GM12872 (cell line): ENCODE results near the gene NRF1.

Experiments used
- TF ChIP-seq, protein P1 (sequence below): IDR thresholded peaks from 3 replicates; pipeline ENCODE4 v1.5.1; 2011; ENCODE audit warnings: low read depth, mild to moderate bottlenecking, low read length, moderate library complexity; ENCODE audit not compliant: insufficient read depth

NRF1 gene

GRCh38 chr7:129604713-129605437 is 6.6 kb upstream of the NRF1 start:
- TF ChIP-seq, protein P1, sequence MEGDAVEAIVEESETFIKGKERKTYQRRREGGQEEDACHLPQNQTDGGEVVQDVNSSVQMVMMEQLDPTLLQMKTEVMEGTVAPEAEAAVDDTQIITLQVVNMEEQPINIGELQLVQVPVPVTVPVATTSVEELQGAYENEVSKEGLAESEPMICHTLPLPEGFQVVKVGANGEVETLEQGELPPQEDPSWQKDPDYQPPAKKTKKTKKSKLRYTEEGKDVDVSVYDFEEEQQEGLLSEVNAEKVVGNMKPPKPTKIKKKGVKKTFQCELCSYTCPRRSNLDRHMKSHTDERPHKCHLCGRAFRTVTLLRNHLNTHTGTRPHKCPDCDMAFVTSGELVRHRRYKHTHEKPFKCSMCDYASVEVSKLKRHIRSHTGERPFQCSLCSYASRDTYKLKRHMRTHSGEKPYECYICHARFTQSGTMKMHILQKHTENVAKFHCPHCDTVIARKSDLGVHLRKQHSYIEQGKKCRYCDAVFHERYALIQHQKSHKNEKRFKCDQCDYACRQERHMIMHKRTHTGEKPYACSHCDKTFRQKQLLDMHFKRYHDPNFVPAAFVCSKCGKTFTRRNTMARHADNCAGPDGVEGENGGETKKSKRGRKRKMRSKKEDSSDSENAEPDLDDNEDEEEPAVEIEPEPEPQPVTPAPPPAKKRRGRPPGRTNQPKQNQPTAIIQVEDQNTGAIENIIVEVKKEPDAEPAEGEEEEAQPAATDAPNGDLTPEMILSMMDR, result no peak

DNA sequence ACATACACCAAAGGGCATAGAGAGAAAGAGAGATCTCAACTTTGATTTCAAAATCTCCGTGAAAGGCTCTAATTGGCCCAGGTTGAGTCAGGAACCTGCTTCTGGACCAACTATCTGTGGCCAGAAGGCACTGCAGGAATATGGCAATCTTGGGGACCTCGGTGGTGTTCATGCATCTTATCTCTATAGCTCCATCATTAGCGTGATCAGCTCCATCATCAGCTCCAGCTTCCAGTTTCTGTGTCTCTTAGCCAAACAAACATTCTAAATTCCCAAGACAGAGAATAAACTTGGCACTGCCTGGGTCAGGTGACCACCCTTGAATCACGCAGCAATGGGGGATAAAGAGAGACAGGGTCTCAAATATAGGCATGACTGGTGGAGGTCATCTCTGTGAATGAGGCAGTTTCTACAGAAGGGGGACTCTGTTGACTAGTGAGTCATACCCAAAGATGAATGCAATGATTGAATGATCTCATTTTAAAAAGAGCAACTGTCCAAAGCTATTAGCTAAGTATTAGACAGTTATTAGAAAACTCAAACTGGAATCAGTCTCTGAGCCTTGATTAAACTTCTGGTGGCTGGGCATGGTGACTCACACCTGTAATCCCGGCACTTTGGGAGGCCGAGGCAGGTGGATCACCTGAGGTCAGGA is 5.4 kb upstream of the NRF1 start:
- TF ChIP-seq, protein P1, result no peak

GRCh38 chr7:129606803-129607202 is 4.7 kb upstream of the NRF1 start:
- TF ChIP-seq, protein P1, result no peak

GRCh38 chr7:129607471-129608120 is 3.9 kb upstream of the NRF1 start:
- TF ChIP-seq, protein P1, result peak; percentile 72

GRCh38 chr7:129609666-129610065 is 1.9 kb upstream of the NRF1 start:
- TF ChIP-seq, protein P1, result no peak

DNA sequence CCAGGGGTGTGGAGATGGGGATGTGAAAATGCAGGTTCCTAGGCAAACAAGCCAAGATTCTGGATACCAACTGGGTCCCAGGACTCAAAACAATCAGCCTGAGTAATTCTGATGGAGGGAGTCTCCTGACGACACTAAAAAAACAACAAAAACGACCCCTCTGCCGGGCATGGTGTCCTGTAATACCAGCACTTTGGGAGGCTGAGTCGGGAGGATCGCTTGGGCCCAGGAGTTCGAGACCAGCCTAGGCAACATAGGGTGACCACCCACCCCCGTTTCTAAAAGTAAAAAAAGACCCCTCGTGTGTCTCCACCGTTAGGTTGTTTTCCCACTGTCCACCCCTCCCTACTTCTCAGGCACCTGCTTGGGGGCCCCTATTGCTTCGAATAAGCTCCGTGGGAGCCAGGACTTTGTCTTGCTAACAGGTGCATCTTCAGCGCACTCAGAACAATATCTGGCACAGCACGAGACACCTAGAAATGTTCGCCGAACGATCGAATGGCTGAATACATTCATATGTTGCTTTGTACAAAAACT is 743 bp upstream of the NRF1 start:
- TF ChIP-seq, protein P1, result no peak

- TF ChIP-seq, protein P1, result peak; percentile 70
Observed at GRCh38 chr7:129612112-129613015, 844 bp downstream of the NRF1 start.
